WTC11 (cell line): ENCODE data around the gene IFT88. TPM values are rescaled to one million over a fixed set of nuclear protein-coding genes. Genes with fewer than 3 reads are reported as not detected.

Experiments used
- ATAC-seq: fragments of 200-7000 bp; cut with Tn5 transposase; 2 replicates; pipeline ENCODE4 v1.10.0; 2021; ENCODE audit warnings: mild to moderate bottlenecking, moderate library complexity
- CTCF ChIA-PET: fragments of 300-600 bp; sonication (Branson Sonifier 250); formaldehyde crosslinking; loops from one replicate; lab custom pipeline; 2021; ENCODE audit warnings: antibody characterized with exemption; lab: Charles Lee
- POLR2A ChIA-PET: fragments of 350-600 bp; sonication (Branson Sonifier 250); formaldehyde crosslinking; loops from one replicate; lab custom pipeline; 2021; ENCODE audit warnings: antibody characterized with exemption; lab: Charles Lee
- DNase-seq: peaks from one replicate; pipeline ENCODE4 v3.0.0; 2021; ENCODE audit warnings: low spot score
- H3K27ac Mint-ChIP-seq: 2 replicates; pipeline ENCODE4 v1.8.0; 2021; ENCODE audit warnings: mixed read lengths
- H3K27me3 Mint-ChIP-seq: 2 replicates; pipeline ENCODE4 v1.8.0; 2021; ENCODE audit warnings: low read depth, mild to moderate bottlenecking, moderate library complexity, mixed read lengths
- H3K36me3 Mint-ChIP-seq: 2 replicates; pipeline ENCODE4 v1.8.0; 2021; ENCODE audit warnings: mixed read lengths
- H3K4me1 Mint-ChIP-seq: 2 replicates; pipeline ENCODE4 v1.8.0; 2022; ENCODE audit warnings: mixed read lengths
- H3K4me3 Mint-ChIP-seq: 2 replicates; pipeline ENCODE4 v1.8.0; 2021; ENCODE audit warnings: mild to moderate bottlenecking, moderate library complexity, mixed read lengths
- H3K9me3 Mint-ChIP-seq: 2 replicates; pipeline ENCODE4 v1.8.0; 2021; ENCODE audit warnings: mixed read lengths
- ATF1 ChIP-seq: sonication (generic); formaldehyde crosslinking; IDR thresholded peaks from 2 replicates; pipeline ENCODE4 v1.8.1; 2023; ENCODE audit warnings: mild to moderate bottlenecking, moderate library complexity, missing genetic modification reagents
- CBFB ChIP-seq: sonication (generic); formaldehyde crosslinking; IDR thresholded peaks from 2 replicates; pipeline ENCODE4 v1.8.1; 2022; ENCODE audit warnings: mild to moderate bottlenecking, low read depth, missing genetic modification reagents
- E2F4 ChIP-seq: sonication (generic); formaldehyde crosslinking; IDR thresholded peaks from 2 replicates; pipeline ENCODE4 v1.8.1; 2022; ENCODE audit warnings: low read depth, mild to moderate bottlenecking, moderate library complexity, missing genetic modification reagents, borderline replicate concordance
- EMX1 ChIP-seq: fragments of 250-450 bp; sonication (Bioruptor Pico); IDR thresholded peaks from 2 replicates; pipeline ENCODE4 v1.8.0; 2021; ENCODE audit warnings: mild to moderate bottlenecking
- ERG ChIP-seq: fragments of 250-450 bp; sonication (Bioruptor Pico); IDR thresholded peaks from 2 replicates; pipeline ENCODE4 v1.8.0; 2021; ENCODE audit warnings: mild to moderate bottlenecking
- ESRRA ChIP-seq: sonication (generic); formaldehyde crosslinking; IDR thresholded peaks from 2 replicates; pipeline ENCODE4 v1.8.1; 2022; ENCODE audit warnings: mild to moderate bottlenecking, missing genetic modification reagents, borderline replicate concordance
- ETV6 ChIP-seq: sonication (generic); formaldehyde crosslinking; IDR thresholded peaks from 2 replicates; pipeline ENCODE4 v1.8.1; 2022; ENCODE audit warnings: mild to moderate bottlenecking, missing genetic modification reagents
- FOXK1 ChIP-seq: sonication (generic); formaldehyde crosslinking; IDR thresholded peaks from 2 replicates; pipeline ENCODE4 v1.8.0; 2022; ENCODE audit warnings: mild to moderate bottlenecking, moderate library complexity, missing genetic modification reagents
- FOXP4 ChIP-seq: sonication (generic); formaldehyde crosslinking; IDR thresholded peaks from 2 replicates; pipeline ENCODE4 v1.8.0; 2022; ENCODE audit warnings: mild to moderate bottlenecking, missing genetic modification reagents
- GRHL2 ChIP-seq: fragments of 250-450 bp; sonication (Bioruptor Pico); IDR thresholded peaks from 2 replicates; pipeline ENCODE4 v1.8.0; 2022; ENCODE audit warnings: mild to moderate bottlenecking, moderate library complexity; ENCODE audit not compliant: insufficient replicate concordance, severe bottlenecking
- IRF1 ChIP-seq: sonication (generic); formaldehyde crosslinking; IDR thresholded peaks from 2 replicates; pipeline ENCODE4 v1.8.0; 2023; ENCODE audit warnings: missing genetic modification reagents
- JUN ChIP-seq: sonication (generic); formaldehyde crosslinking; IDR thresholded peaks from 2 replicates; pipeline ENCODE4 v1.8.0; 2023; ENCODE audit warnings: mild to moderate bottlenecking, missing genetic modification reagents
- MAX ChIP-seq: sonication (generic); formaldehyde crosslinking; IDR thresholded peaks from 2 replicates; pipeline ENCODE4 v1.8.0; 2022; ENCODE audit warnings: mild to moderate bottlenecking, missing genetic modification reagents
- MXD4 ChIP-seq: fragments of 250-450 bp; sonication (Bioruptor Pico); IDR thresholded peaks from 2 replicates; pipeline ENCODE4 v1.8.0; 2021; ENCODE audit warnings: mild to moderate bottlenecking, moderate library complexity, borderline replicate concordance
- NFATC4 ChIP-seq: fragments of 250-450 bp; sonication (Bioruptor Pico); IDR thresholded peaks from 2 replicates; pipeline ENCODE4 v1.9.0; 2021; ENCODE audit warnings: mild to moderate bottlenecking
- PRRX2 ChIP-seq: fragments of 250-450 bp; sonication (Bioruptor Pico); IDR thresholded peaks from 2 replicates; pipeline ENCODE4 v1.8.0; 2021; ENCODE audit warnings: mild to moderate bottlenecking
- SMAD3 ChIP-seq: sonication (generic); formaldehyde crosslinking; IDR thresholded peaks from 2 replicates; pipeline ENCODE4 v1.8.0; 2022; ENCODE audit warnings: missing genetic modification reagents, mild to moderate bottlenecking, borderline replicate concordance
- USF2 ChIP-seq: sonication (generic); formaldehyde crosslinking; IDR thresholded peaks from 2 replicates; pipeline ENCODE4 v1.8.1; 2023; ENCODE audit warnings: mild to moderate bottlenecking, missing genetic modification reagents, moderate library complexity
- ZNF121 ChIP-seq: sonication (generic); formaldehyde crosslinking; IDR thresholded peaks from 2 replicates; pipeline ENCODE4 v1.8.0; 2023; ENCODE audit warnings: missing genetic modification reagents
- ZNF138 ChIP-seq: sonication (generic); formaldehyde crosslinking; conservative IDR thresholded peaks from 2 replicates; pipeline ENCODE4 v1.8.1; 2022; ENCODE audit warnings: mild to moderate bottlenecking, moderate library complexity, missing genetic modification reagents
- ZSCAN18 ChIP-seq: fragments of 250-450 bp; sonication (Bioruptor Pico); IDR thresholded peaks from 2 replicates; pipeline ENCODE4 v2.1.2; 2022; ENCODE audit warnings: mild to moderate bottlenecking, moderate library complexity
- total RNA-seq: library from RNA; stranded (reverse); gene quantifications from 3 replicates; pipeline ENCODE4 v1.2.3, GENCODE V29; 2021

IFT88 gene
- total RNA-seq, 1 experiment from 2014 or later = 6.5 TPM

- TF ChIP-seq FOXP4 (CRISPR knock-in tag) = no peak
- TF ChIP-seq ZNF138 = no peak
- no peak for TF ChIP-seq EMX1 (CRISPR knock-in tag)
- TF ChIP-seq ERG = no peak
- no peak for TF ChIP-seq ZNF121 (CRISPR knock-in tag)
- no peak for TF ChIP-seq IRF1 (CRISPR knock-in tag)
Measured at GRCh38 chr13:20721454-20722357, 154.7 kb downstream of the IFT88 start (continued).

- ChIA-PET CTCF (no interaction called here), POLR2A (no interaction called here)
- TF ChIP-seq PRRX2 (CRISPR knock-in tag) = no peak
- TF ChIP-seq ATF1 (CRISPR knock-in tag) = no peak
- TF ChIP-seq ZSCAN18 (CRISPR knock-in tag) = no peak
- TF ChIP-seq SMAD3 = no peak
- no peak for TF ChIP-seq GRHL2 (CRISPR knock-in tag)
- Mint-ChIP-seq H3K9me3 (peaks cover 5% of the 10 kb centered on the region; the same call in 1 of the 2 replicates), H3K27me3 (peaks cover 8% of the 10 kb centered on the region), H3K4me1 (0 out of 2 replicates have a peak, but pooled peaks cover 1% of the 10 kb centered on the region), H3K4me3 (no peak overlapping the region), H3K27ac (no peak overlapping the region), H3K36me3 (no peaks in the 10 kb centered on the region)
- ATAC-seq = no peak
- no peak for DNase-seq
Measured at GRCh38 chr13:20727856-20728255, 160.9 kb downstream of the IFT88 start.

- ChIA-PET POLR2A (no interaction called here), CTCF (interaction anchor here (0.6 kb wide), 1 partner anchor 420 kb away, joined by 3 read pairs; no protein-coding TSS in a partner anchor)
- peaks cover 5% of the 10 kb centered on the region; the same call in 1 of the 2 replicates for H3K9me3 Mint-ChIP-seq
- TF ChIP-seq CBFB (CRISPR knock-in tag) (no peak), NFATC4 (CRISPR knock-in tag) (no peak), JUN (no peak), PRRX2 (CRISPR knock-in tag) (no peak), ATF1 (CRISPR knock-in tag) (no peak), ESRRA (CRISPR knock-in tag) (no peak), ETV6 (CRISPR knock-in tag) (no peak), MXD4 (no peak), USF2 (CRISPR knock-in tag) (no peak), FOXK1 (CRISPR knock-in tag) (no peak), ZSCAN18 (CRISPR knock-in tag) (no peak), MAX (CRISPR knock-in tag) (no peak), E2F4 (CRISPR knock-in tag) (no peak)
- DNase-seq = no peak
- H3K4me1 Mint-ChIP-seq = no peaks in the 10 kb centered on the region
- H3K36me3 Mint-ChIP-seq = no peaks in the 10 kb centered on the region
- no peak for ATAC-seq
- H3K4me3 Mint-ChIP-seq = no peak overlapping the region
- H3K27me3 Mint-ChIP-seq = peaks cover 6% of the 10 kb centered on the region
- no peak overlapping the region for H3K27ac Mint-ChIP-seq
Measured at GRCh38 chr13:20728579-20729311, 161.8 kb downstream of the IFT88 start.
